Left kidney (tissue), 8 donors: Measurements from ENCODE around the gene RRAD. TPM values are rescaled to one million over a fixed set of nuclear protein-coding genes. Genes with fewer than 3 reads are reported as not detected.
"Not testable (repeated sequence)": the region's sequence is repeated elsewhere in the genome, so short reads cannot be mapped to it uniquely, and the experiment has no call there.

Experiments
- DNase-seq: peaks from one replicate; pipeline ENCODE4 v3.0.0-alpha.2; 2013
- long read RNA-seq, 8 donors: transcript quantifications; one replicate each; lab custom pipeline, GENCODE V29; 2026
- polyA plus RNA-seq: library from polyadenylated mRNA; unstranded; fragments of 120-200 nt; gene quantifications from one replicate; pipeline ENCODE4 v1.2.1, GENCODE V29; 2013; ENCODE audit not compliant: insufficient read length

Gene RRAD, protein sequence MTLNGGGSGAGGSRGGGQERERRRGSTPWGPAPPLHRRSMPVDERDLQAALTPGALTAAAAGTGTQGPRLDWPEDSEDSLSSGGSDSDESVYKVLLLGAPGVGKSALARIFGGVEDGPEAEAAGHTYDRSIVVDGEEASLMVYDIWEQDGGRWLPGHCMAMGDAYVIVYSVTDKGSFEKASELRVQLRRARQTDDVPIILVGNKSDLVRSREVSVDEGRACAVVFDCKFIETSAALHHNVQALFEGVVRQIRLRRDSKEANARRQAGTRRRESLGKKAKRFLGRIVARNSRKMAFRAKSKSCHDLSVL
- 3.7 TPM for polyA plus RNA-seq
- long read RNA-seq, donor 1, partial matches to known transcripts = 0 of 3 reads
- long read RNA-seq, donor 1, other reads (novel, unspliced or antisense) = 0 of 3 reads
- long read RNA-seq, donor 2, partial matches to known transcripts = 5 of 16 reads
- long read RNA-seq, donor 2, other reads (novel, unspliced or antisense) = 10 of 16 reads
- long read RNA-seq, donor 3, partial matches to known transcripts = 0 of 1 reads
- long read RNA-seq, donor 3, other reads (novel, unspliced or antisense) = 0 of 1 reads
- long read RNA-seq, donor 4 = 0 reads
- long read RNA-seq, donor 5, partial matches to known transcripts = 0 of 1 reads
- long read RNA-seq, donor 5, other reads (novel, unspliced or antisense) = 0 of 1 reads
- long read RNA-seq, donor 6, partial matches to known transcripts = 0 of 2 reads
- long read RNA-seq, donor 6, other reads (novel, unspliced or antisense) = 0 of 2 reads
- long read RNA-seq, donor 7 = 0 reads
- long read RNA-seq, donor 8, partial matches to known transcripts = 0 of 1 reads
- long read RNA-seq, donor 8, other reads (novel, unspliced or antisense) = 0 of 1 reads

DNA sequence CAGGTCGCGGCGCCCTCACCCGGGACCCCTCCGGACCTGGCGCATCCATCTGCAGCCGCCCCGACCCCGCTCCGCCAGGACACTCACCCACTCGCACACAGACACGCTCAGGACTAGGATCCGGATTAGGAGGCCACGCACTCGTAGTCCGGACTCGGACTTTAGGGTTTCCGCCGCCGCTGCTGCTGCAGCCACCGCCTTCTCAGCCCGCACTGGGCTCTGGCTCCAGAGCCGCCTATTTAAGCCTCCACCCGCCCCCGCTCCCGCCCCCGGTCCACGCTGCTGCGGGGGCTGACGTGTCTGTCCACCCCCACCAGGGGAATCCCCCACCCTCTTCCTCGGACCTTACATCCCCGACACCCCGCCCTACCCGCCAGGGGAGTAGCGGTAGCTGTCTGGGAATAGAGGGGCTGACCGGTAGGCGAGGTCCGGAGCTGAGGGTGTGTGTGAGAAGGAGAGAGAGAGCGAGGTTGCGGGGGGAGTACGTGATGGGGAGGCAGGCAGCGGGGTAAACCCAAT is at the start of gene RRAD:
RRAD (minus strand) TSS at position 214 of the 519 bp plus-strand sequence. CDS start 356 bp downstream, outside the sequence.
- no peak for DNase-seq

DNA sequence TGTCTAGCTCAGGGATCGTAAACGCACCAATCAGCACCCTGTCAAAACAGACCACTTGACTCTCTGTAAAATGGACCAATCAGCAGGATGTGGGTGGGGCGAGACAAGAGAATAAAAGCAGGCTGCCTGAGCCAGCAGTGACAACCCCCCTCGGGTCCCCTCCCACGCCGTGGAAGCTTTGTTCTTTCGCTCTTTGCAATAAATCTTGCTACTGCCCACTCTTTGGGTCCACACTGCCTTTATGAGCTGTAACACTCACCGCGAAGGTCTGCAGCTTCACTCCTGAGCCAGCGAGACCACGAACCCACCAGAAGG is 49.6 kb upstream of the RRAD start:
- not testable (repeated sequence) for DNase-seq

DNA sequence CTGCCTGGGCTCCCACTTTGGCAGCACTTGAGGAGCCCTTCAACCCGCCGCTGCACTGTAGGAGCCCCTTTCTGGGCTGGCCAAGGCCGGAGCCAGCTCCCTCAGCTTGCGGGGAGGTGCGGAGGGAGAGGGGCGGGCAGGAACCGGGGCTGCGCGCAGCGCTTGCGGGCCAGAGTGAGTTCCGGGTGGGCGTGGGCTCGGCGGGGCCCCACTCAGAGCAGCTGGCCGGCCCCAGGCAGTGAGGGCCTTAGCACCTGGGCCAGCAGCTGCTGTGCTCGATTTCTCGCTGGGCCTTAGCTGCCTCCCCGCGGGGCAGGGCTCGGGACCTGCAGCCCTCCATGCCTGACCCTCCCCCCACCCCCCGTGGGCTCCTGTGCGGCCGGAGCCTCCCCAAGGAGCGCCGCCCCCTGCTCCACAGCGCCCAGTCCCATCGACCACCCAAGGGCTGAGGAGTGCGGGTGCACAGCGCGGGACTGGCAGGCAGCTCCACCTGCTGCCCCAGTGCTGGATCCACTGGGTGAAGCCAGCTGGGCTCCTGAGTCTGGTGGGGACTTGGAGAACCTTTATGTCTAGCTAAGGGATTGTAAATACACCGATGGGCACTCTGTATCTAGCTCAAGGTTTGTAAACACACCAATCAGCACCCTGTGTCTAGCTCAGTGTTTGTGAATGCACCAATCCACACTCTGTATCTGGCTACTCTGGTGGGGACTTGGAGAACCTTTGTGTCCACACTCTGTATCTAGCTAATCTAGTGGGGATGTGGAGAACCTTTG is 49.0 kb upstream of the RRAD start:
- DNase-seq = not testable (repeated sequence)

DNA sequence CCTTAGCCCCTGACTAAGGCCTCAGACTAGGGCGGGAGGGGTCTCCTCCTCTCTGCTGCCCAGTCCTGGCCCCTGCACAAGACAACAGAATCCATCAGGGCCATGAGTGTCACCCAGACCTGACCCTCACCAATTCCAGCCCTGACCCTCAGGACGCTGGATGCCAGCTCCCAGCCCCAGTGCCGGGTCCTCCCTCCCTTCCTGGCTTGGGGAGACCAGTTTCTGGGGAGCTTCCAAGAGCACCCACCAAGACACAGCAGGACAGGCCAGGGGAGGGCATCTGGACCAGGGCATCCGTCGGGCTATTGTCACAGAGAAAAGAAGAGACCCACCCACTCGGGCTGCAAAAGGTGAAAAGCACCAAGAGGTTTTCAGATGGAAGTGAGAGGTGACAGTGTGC is 48.4 kb upstream of the RRAD start:
- no peak for DNase-seq

DNA sequence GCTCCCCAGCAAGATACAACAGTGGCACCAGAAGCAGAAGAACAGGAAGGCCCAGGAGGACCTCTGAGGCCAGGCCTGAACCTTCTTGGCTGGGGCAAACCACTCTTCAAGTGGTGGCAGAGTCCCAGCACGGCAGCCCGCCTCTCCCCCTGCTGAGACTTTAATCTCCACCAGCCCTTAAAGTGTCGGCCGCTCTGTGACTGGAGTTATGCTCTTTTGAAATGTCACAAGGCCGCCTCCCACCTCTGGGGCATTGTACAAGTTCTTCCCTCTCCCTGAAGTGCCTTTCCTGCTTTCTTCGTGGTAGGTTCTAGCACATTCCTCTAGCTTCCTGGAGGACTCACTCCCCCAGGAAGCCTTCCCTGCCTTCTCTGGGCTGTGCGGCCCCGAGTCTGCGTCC is 47.6 kb upstream of the RRAD start:
- DNase-seq = no peak

DNA sequence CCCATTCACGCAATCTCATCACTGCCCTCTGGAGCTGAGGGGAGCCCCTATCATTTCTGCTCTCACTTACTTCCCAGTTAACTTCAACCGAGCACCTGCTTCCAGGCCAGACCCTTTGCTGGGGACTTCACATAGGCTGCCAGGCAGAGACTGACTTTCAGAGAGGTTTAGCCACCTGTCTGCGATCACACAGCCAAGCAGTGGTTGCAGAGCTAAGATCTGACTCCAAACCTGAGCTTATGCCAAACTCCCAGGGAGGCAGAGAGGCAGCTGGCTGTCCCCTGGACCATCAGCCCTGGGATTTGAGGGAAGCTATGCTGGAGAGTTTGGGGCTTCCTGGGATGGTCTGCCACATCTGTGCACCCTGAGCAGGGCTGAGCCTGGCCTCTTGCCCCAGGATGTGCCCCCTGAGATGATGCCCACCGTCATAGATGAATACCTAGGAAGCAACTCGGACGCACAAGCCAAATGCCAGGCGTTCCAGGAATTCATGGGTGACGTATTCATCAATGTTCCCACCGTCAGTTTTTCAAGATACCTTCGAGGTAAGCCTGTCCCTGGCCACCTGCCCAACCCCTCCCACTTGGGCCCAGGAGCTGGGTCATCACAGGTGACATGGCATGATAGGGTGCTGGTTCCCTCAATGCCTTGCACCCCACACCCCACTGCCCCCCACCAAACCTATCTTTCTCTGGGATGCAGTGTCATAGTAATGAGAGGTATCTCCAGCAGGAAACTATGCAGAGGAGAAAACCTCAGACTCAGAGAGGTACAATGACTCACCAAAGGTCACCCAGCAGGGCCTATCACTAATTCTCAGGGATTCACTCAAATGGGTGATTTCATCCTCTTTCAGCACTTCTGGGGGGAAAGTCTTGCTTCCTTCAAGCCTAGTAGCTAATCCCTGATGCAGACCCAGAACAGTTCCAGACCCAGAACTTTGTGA is 45.7 kb upstream of the RRAD start:
- DNase-seq = no peak

DNA sequence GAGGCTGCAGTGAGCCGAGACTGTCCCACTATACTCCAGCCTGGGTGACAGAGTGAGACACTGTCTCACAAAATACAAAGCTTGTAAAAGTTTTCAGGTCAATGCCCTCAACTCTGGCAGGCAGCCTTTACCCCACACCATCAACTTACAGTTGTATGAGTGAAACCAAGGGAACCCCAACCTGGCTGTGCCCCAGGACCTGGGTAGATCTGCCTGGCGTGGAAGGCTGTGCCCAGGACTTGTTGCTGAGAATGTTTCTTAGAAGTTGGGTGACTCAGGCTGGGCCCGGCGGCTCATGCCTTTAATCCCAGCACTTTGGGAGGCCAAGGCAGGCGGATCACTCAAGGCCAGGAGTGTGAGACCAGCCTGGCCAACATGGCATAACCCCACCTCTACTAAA is 43.5 kb upstream of the RRAD start:
- no peak for DNase-seq

DNA sequence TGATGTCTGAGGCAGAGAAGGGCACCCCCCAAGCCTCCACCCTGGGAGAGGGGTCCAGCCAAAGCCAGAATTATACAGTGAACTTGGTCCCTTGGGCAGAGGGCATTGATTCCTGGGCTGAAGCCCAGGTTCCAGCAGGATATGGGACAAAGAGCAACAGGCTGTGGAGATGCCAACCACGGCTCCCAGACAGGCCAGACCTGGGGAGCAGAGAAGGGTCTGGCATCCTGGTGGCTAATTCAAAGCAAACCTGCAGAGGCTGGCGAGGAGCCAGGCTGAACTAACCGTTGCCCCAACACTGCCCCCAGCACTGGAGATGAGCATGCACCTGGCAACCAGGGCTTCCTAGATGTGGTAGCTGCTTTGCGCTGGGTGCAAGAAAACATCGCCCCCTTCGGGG is 38.7 kb upstream of the RRAD start:
- DNase-seq = no peak

DNA sequence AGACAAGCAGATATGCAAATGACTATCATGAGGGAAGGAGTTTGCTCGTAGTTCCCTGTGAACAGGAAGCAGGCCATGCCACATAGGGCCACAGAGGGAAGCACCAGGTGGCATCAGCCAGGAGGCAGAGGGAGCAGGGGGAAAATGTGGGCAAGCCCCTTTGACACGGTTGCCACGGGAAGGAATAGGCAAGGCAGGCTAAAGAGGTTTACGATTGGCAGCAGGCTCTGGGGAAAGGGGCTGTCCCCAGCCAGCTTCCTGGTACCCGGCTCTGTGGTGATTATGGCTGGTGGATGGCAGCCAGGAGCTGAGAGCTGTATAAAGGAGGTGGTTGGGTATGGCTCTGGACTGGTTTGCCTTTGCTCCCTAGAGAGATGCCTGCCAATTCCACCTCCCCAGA is 36.6 kb upstream of the RRAD start:
- no peak for DNase-seq

DNA sequence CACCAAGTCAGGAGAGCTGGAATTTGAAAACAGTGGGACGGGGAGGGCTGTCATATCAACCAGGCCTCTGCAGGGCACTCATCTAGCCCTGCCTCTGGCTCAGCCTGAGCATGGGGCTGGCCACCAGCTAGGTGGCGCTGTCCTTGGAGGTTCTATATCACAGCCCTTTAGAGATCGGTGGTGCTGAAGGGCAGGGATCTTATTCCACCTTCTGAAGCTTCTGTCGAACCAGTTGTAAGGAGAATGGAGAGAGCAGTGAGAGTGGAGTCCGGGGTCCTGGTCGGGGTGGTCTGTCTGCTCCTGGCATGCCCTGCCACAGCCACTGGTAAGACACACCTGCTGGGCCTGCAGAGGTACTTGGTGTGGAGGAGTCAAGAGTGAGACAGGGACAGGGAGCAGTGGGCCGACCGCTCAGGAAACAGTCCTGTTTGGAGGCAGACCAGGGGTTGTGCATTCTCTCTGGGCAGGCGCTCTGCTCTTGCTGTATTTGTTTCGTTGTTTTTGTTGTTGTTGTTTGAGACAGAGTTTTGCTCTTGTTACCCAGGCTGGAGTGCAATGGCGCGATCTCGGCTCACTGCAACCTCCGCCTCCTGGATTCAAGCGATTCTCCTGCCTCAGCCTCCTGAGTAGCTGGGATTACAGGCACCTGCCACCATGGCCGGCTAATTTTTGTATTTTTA is 35.9 kb upstream of the RRAD start, which contains the start of gene CES3:
CES3 (plus strand) TSS at position 202 of the 680 bp plus-strand sequence; CDS start at position 244, 42 bp downstream.
- peak; percentile 46 for DNase-seq

DNA sequence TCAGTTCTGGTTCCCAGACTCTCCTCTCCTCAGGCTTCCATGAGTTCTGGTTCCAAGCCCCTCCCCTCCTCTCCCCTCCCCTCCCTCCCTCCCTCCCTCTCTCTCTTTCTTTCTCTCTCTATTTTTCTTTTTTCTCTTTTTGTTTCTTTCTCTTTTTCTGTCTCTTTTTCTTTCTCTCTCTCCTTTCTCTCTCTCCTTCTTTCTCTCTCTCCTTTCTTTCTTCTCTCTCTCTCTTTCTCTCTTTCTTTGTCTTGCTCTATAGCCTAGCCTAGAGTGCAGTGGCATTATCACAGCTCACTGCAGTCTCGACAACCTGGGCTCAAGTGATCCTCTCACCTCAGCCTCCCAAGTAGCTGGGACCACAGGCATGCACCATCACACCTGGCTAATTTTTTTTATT is 34.9 kb upstream of the RRAD start:
- DNase-seq = no peak

DNA sequence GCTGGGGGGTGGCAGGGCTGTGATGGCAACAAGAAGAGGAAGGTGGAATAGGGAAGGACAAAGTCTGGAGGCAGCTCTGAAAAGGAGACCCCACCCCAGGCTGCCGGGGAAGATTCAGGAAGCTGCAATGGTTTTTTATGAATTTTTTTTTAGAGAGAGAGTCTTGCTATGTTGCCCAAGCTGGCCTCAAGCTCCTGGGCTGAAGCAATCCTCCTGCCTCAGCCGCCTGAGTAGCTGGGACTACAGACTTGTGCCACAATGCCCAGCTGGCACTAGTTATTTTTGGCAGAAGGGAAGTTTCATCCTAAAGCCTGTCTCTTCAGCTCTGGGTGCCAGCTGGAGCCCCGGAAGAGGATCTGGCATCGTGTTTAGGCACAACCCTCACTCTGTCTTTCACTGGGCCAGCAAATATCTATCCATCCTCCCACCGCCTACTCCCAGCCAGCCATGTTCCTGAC is 34.4 kb upstream of the RRAD start:
- DNase-seq = no peak

DNA sequence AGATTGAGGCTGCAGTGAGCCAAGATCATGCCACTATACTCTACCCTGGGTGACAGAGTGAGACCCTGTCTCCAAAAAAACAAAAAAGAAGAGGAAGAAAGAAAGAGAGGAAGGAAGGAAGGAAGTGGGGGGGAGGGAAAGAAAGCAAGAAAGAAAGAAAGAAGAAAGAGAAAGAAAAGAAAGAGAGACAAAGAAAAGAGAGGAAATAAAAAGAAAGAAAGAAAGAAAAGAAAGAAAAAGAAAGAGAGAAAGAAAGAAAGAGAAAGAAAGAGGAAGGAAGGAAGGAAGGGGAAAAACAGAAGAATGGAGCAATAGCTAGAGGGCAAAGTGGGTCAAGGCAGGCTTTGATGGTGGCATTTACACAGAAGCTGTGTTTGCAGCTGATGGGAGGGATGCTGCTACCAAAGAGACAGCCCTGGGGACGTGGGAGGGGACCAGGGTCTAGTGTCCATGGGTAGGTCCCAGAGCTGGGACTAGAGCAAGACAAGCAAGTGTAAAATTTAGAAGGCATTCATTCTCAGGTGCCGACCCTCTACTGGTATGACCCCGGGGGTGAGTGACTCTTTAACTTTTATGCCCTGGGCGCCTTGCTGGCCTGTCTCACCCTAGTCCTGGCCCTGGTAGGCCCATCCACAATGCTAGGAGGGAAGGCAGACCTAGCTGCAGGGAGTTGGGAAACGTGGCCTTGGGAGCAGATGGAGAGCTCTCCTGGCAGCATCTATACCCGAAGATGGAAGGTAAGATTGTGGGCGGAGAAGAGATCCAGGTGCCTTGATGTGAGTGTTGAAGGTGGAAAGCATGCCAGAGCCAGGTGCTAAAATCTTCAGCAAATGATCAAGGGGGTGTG is 33.7 kb upstream of the RRAD start:
- DNase-seq = no peak

DNA sequence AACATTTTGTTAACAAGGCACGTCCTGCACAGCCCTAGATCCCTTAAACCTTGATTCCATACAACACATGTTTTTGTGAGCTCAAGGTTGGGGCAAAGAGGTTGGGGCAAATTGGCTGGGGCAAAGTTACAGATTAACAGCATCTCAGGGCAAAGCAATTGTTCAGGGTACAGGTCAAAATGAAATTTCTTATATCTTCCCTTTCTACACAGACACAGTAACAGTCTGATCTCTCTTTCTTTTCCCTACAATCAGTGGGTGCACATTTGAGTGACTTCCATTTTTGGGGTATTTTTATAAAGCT is 30.8 kb upstream of the RRAD start:
- not testable (repeated sequence) for DNase-seq

DNA sequence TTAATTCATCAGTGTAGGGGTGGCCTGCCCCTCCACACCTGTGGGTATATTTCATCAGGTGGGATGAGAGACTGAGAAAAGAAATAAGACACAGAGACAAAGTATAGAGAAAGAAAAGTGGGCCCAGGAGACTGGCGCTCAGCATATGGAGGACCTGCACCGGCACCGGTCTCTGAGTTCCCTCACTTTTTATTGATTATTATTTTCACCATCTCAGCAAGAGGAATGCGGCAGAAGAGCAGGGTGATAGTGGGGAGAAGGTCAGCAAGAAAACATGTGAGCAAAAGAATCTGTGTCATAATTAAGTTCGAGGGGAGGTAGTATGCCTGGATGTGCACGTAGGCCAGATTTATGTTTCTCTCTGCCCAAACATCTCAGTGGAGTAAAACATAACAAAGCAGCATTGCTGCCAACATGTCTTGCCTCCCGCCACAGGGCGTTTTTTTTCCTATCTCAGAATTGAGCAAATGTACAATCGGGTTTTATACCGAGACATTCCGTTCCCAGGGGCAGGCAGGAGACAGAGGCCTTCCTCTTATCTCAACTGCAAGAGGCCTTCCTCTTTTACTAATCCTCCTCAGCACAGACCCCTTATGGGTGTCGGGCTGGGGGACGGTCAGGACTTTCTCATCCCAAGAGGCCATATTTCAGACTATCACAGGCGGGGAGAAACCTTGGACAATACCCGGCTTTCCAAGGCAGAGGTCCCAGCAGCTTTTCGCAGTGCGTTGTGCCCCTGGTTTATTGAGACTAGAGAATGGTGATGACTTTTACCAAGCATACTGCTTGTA is 30.2 kb upstream of the RRAD start:
- DNase-seq = not testable (repeated sequence)

DNA sequence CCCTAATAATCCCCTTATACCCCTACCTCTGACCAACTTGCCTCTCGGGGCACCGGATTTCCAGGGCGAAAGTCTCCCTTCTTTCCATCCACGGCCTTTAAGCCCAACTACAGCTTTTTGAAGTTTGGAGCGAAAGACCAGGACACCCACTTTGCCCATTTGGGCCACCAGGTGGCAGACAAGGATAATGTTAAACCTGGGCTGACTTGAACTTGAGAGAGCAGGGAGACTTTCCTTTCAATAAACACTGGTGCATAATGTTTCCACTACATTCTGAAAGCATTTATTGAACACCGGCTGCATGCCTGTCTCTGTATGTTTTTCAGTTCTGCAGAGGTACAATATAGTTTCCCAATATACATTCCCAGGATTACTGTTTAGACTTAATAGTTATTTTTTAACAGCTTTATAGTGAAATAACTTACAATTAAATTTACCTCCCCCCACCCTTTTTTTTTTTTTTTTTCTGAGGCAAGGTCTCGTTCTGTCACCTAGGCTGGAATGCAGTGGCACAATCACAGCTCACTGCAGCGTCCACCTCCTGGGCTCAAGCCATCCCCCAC is 28.8 kb upstream of the RRAD start:
- peak; percentile 83 for DNase-seq

DNA sequence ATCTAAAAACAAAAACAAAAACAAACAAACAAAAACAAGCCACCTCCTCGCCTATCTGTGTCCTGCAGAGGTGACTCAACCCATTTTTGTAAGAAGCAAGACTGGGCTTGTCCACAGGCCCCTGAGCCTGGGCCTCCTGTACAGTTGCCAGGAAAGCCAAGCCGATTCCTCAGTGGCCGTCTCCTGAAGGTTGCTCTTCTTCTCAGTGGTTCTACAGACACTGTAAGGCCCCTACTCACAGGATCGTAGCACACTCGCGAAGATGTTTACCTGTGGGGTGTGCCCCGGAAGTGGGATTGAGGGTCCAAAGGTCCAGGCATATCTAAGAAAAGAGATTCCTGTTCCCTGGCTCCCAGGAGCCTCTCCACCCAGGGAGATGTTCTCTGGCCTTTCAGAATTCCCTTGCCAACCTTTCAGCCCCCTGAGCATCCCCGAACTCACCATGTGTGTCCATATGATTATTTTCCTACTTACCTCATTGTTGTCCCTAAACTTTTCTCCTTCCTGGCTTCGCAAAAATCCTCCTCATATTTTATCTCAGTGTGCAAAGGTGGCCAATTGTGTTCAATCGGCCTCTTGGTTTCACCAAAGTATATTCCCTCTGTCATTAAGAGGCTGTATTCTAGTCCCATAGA is 28.2 kb upstream of the RRAD start:
- no peak for DNase-seq
